Stimulated activated CD4-positive, alpha-beta T cell treated with anti-CD3 and anti-CD28 coated beads, Interleukin-15, amount 100 ng/mL, for 48 hours (primary cell): Measurements from ENCODE around the gene TOM1.
"Not testable (repeated sequence)": the region's sequence is repeated elsewhere in the genome, so short reads cannot be mapped to it uniquely, and the experiment has no call there.

Experiments
- DNase-seq, 2 donors: peaks; one replicate each; pipeline ENCODE4 v3.0.0-alpha.2; 2020; ENCODE audit warnings: low read depth in 2 of 2

The TOM1 gene

DNA sequence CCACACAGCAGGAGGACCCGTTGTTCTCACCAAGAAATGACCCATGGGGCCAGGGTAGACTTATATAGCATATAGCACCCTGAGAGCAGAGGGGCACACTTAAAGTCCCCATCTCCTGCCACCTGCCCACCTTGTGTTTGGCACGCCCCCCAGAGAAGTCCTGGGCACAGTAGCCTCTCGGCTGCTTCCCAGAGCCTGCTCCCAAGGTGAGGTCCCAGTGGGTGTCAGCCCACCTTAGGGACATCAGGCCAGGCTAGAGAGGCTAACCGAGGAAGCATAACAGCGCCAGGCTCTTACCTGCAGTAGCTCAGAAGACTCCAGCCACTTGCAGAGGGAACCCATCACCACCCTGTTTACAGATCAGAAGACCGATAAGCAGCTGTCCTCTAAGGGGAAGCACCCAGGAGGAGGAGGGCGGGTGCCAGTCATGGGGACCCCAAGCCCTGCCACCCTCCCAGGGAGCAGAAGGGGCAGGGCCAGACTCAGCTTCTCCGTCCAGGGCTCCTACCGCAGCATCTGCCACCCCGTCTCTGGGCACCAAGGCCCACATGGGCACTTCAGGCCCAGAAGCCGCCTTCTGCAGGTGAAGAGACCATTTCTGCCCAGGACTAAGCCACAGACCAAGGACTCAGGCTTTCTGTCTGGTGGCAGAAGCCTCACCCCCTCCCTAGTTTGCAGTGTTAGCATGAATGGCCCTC is 46.3 kb downstream of the TOM1 start:
- DNase-seq = no peak

GRCh38 chr22:35346596-35347220 is 47.0 kb downstream of the TOM1 start:
- DNase-seq = no peak

GRCh38 chr22:35347462-35347861 is 47.8 kb downstream of the TOM1 start:
- DNase-seq = no peak

DNA sequence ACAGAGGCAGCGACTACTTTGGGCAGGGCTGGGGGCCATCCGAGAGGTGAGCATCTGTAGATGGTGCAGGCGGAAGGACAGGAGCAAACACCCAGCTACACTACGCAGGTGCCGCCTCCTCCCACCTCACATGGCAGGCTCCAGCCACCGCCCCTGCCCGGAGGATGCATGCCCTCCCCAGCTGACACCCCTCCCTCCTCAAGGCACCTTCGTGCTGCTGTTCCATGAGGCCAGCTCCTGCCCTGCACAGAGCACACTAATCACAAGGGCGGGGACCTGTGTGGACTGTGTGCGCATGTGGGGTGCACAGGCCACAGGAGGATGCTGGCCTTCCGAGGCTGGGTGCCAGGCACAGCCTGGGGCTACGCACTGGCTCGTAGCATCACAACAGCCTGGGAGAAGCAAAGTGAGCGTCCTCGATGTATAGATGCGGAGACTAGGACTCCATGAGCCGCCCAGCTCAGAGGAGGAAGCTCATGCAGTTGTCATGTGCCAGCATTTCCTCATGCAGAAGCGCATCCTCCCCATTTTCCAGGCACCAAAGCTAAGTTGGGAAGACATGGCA is 48.4 kb downstream of the TOM1 start:
- DNase-seq = no peak

DNA sequence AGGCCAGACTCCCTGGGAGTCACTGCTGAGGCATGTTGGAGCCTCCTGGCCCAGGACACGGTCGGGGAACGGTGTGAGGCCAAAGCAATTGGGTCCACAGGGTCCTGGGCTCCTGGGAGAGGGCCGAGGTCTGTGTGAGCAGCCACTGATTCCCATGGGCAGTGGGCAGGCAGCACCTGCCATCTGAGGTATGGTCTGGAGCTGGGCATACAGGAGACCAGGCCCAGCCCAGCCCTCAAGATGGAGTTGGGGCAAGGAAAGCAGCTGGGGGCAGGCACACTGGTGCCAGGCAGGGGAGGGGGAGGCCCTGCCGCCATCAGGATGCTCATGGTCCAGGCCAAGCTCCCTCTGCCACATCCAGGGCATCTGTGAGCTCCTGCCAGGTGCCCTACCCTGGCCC is 49.0 kb downstream of the TOM1 start:
- no peak for DNase-seq

GRCh38 chr22:35349368-35349703 is 49.6 kb downstream of the TOM1 start:
- no peak for DNase-seq

DNA sequence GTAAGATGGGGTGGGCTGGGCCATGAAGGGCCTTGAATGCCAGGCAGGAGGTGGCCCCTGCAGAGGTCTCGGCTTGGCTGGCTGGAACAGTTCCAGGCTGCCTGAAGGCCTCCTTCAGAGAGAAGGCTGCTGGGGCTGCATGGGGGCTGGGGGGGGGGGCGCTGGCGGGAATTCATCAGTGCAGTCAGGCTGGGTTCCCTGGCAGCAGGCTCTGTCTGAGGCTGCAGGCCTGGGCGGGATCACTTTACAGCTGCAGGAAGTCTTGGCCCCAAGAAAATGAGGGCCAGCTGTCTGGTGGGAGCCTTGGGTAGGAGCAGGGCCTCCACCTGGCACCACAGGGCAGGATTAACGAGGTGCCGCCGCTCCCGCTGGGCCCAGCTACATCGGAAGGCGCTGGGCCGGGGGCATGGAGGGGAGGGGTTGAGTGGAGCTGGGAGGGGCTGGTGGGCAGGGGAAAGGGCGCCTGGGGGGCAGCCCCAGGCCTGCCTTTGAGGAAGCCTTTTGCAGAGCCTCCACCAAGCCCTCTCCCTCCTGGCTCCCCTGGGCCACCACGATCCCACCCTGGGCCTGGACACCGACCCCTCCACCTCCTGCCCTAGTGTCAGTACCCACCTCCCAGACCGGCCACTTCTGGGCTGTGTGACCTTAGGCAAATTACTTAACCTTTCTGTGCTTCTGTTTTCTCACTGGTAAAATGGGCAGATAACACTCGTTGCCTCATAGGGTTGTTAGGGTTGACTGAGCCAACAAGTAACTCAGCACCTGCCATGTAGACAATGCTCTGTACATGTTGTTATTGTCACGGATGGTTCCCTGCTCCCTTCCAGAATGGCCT is 50.2 kb downstream of the TOM1 start:
- no peak for DNase-seq

DNA sequence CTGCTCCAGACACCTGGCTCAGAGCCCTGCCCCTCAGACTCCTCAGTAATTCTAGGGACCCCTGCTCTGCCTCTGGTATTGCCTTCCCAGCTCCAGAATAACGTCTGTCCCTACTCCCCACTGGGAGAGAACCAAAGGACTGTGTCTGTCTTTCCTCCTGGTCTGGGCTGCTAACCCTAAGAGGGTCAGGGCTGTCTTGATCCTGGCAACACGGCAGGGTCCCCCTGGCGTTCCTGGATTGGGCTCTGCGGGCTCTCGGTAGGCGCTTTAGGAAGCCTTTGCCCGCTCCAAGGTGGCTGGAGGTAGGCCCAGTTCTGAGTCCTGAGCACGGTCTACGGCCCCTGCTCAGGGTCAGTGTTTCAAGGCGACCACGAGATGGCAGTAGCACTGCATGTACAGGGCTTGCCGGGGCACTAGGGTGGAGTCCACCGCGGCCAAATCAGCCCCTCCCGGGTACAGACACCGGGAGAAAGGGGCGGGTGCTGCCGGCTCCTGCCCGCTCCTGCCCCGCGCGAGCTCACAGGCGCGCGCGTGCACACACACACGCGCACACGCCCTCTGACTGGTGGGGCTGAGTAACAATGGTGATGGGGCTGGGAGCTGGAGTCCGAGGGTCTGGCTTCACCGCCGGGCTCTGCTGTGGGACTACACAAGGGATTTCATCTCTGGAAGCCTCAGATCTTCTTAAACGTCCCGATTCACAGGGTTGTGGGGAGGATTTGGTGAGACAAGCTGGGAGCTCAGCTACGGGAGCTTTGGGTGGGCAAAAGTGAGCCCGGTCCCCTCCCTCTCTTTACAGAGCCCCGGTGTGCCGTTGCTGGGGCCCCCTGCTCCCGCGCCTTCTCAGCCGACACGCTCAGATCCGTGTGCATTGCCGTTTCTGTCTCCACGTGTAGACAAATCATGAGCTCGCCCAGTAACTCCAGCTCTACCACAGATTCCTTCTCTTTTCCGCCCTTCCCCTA is 51.1 kb downstream of the TOM1 start:
- DNase-seq = peak; percentile 83 to 87

DNA sequence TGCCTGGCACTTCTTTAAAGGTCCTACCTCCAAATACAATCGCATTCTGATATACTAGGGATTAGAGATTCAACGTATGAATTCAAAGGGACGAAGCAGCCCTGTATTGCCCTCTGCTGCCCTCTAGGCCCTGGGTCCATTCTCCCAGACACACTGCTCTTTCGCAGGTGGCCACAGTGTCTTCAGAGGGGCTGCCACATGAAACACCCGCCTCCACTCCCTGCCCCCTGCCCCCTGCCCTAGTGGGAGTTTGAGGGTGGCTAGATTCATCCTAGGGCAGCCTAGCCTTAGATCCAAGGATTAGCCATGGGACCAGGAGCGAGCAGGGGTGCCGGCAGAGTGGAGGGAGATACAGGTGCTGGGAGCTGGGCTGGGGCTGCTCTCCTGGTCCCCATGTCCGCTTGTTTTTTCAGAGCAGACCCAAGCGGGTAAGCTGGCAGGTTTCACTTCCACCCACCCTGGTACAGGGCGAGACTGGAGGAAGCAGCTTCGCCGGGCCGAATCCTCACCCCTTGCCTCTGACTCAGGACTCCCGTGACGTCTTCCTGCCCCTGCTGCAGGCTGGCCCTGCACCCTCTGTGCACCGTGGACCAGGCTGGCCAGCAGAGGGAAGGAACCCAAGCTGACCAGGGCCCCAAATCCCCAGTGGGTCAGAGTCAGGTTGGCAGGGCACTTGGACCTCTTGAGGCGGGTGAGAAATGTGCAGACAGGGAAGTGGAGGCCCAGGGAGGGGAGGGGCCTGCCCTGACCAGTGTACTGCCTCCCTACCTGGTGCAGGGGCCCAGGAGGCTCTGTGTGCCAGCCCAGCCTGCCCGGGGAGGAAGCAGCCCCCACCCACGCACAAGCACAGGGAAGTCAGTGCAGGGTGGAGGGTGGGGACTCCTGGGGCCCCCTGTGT is 52.8 kb downstream of the TOM1 start:
- peak; percentile 39 to 48 for DNase-seq

DNA sequence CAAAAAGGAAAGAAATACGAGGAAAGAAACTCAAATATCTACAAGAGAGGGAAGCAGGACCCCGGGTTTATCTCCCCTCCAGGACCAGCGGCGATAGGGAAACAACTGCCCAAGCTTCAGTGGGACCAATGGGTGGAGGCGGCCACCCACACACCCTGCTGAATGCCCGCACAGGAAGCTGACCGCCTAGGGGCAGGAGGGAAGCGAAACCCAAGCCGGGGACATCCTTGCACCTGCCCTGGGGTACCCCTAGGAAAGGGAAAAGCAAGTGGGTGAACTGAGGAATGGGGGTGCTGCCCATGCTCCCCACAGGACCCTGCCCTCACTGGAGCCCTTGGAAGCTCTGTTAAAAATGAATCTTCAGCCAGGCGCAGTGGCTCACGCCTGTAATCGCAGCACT is 53.6 kb downstream of the TOM1 start:
- no peak for DNase-seq

- no peak for DNase-seq
Measured at GRCh38 chr22:35354068-35354467, 54.4 kb downstream of the TOM1 start.

DNA sequence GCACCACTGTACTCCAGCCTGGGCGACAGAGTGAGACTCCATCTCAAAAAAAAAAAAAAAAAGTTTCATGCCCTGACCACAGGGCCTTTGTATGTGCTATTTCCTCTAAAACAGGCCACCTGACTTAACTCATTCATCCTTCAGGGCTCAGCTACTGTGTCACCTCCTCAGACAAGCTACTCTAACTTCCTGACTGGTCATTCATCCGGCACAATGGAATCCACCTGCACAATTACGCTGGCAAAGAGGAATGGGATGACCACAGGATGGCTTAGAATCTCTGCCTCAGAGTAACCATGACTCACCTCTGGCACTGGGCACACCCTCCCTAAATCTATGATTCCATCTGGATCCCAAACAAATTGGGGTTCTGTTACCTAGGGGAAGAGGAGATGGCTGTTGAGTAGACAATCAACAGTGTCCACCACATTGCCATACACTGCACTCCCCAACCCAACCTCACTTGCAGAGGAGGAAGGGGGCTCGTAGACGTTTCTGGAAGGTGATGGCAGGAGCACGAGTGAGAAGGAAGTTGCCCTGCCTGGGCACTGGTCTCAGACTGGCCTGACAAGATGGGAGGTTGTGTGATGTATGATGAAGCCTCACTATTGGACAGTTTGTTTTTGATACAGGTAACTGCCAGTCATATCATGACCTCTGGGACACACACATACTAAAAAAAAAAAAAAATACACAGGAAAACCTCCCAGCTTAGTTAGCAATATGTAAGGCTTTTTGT is 58.4 kb downstream of the TOM1 start:
- DNase-seq = no peak

- DNase-seq = no peak
Measured at GRCh38 chr22:35359380-35360065, 59.8 kb downstream of the TOM1 start.

- no peak for DNase-seq
Measured at GRCh38 chr22:35361001-35361558, 61.4 kb downstream of the TOM1 start.

DNA sequence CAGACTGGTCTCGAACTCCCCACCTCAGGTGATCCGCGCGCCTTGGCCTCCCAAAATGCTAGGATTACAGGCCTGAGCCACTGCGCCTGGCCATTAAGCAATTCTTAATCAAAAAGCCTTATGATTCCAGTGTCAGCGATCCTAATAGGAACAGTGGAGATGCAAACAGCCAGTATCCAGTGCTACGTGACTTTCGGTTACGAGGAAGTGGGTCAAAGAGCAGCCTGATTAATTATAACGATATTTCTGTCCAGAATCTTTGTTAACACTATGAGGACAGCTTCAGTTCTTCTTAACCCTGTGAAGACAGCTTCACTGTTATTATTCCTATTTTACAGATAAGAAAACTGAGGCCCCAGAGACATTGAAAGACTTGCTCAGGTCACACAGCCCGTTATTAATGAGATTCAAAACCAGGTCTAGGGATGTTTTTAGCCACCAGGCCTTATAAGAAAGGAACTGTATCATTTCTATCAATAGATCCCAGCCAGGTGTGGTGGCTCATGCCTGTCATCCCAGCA is 63.9 kb downstream of the TOM1 start:
- DNase-seq = no peak

GRCh38 chr22:35364230-35364629 is 64.5 kb downstream of the TOM1 start:
- DNase-seq = not testable (repeated sequence)

DNA sequence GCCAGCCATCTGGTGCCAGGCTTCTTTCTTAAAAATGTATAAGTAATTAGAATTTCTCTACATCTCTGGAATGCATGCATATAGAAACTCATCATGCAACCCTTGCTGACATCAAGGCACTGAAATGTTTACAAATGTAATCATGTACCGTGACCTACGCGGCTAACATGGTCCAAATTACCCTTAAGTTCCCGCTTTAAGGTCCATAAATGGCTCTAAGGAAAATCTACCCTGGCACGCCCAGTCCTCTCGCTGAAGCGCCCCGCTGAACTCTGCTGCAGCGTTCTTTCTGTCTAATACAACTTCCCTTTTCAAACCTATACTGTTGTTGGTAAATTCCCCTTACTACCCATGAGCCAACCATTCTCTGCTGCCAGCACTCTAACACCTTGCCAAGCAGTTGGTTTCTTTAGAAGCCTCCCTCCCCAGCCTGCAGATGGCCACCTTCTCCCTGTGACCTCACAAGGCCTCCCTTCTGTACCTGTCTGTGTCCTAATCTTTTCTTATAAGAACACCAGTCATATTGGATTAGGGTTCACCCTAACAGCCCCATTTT is 67.7 kb downstream of the TOM1 start:
- DNase-seq = no peak

DNA sequence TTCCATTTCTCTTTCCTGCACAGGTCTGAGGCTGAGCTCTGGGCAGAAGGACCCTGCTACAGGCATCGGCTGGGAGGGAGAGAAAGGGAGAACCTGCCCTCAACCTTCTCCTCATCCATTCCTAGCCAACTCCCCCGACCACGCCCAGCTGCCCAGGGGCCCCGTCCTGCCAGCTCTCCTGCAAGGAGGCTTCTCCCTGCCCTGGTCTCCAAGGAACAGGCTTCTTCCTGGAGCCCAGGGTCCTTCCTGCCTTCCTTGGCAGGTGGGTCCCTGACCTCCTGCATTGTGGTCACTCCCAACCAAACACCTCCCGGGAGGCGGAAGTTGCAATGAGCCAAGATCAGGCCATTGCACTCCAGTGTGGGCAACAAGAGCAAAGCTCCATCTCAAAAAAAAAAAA is 68.7 kb downstream of the TOM1 start:
- DNase-seq = no peak
